ENCODE measurements around the gene GALNT5. TPM values are rescaled to one million over a fixed set of nuclear protein-coding genes. Genes with fewer than 3 reads are reported as not detected.

Gene GALNT5
- total RNA-seq, 1 donor from 2014 or later: 27.1 TPM

GRCh38 chr2:157363612-157364101 lies 106.2 kb downstream of the GALNT5 start:
- peak; percentile 50 for DNase-seq (ENCODE audit: low read depth)

Other genes with a start within 250 kb of the GALNT5 start
- 0.62 and 0.78 TPM in 2 replicates for gene ERMN, start 68.1 kb downstream of the GALNT5 start, total RNA-seq
- gene CYTIP, start 186.4 kb downstream of the GALNT5 start, total RNA-seq: 1.9 and 2.4 TPM in 2 replicates

Measured in myocyte (in vitro differentiated cells).